Measurements from ENCODE around the gene MAP3K1. TPM values are rescaled to one million over a fixed set of nuclear protein-coding genes. Genes with fewer than 3 reads are reported as not detected.

The MAP3K1 gene
- total RNA-seq, 1 donor from 2014 or later, result 14.8 TPM

- TF ChIP-seq CTCF (IDR thresholded peaks at IDR 0.05), result no peak
- no peak overlapping the region for H3K27ac Mint-ChIP-seq (ENCODE audit: unreplicated experiment)
- H3K36me3 Mint-ChIP-seq (ENCODE audit: low read depth), result peaks cover 4% of the 10 kb centered on the region
- no peaks in the 10 kb centered on the region for H3K27me3 Mint-ChIP-seq (ENCODE audit: low read depth)
- no peak overlapping the region for H3K4me3 Mint-ChIP-seq (ENCODE audit: unreplicated experiment)
- peaks cover 22% of the 10 kb centered on the region for H3K9me3 Mint-ChIP-seq (ENCODE audit: low read depth)
- H3K4me1 Mint-ChIP-seq (ENCODE audit: low read depth), result no peaks in the 10 kb centered on the region
- DNase-seq (ENCODE audit: low spot score), result no peak
Observed at GRCh38 chr5:56783261-56783660, 32.1 kb upstream of the MAP3K1 start.

GRCh38 chr5:56786346-56786745 lies 29.0 kb upstream of the MAP3K1 start:
- Mint-ChIP-seq H3K4me1 (ENCODE audit: low read depth) (no peaks in the 10 kb centered on the region), H3K36me3 (ENCODE audit: low read depth) (no peaks in the 10 kb centered on the region), H3K4me3 (ENCODE audit: unreplicated experiment) (no peak overlapping the region), H3K27me3 (ENCODE audit: low read depth) (no peaks in the 10 kb centered on the region), H3K27ac (ENCODE audit: unreplicated experiment) (no peak overlapping the region), H3K9me3 (ENCODE audit: low read depth) (no peaks in the 10 kb centered on the region)
- TF ChIP-seq CTCF (IDR thresholded peaks at IDR 0.05), result no peak
- no peak for DNase-seq (ENCODE audit: low spot score)

GRCh38 chr5:56791396-56791795 lies 24.0 kb upstream of the MAP3K1 start:
- Mint-ChIP-seq H3K4me3 (ENCODE audit: unreplicated experiment) (no peak overlapping the region), H3K4me1 (ENCODE audit: low read depth) (no peaks in the 10 kb centered on the region), H3K27me3 (ENCODE audit: low read depth) (no peaks in the 10 kb centered on the region), H3K27ac (ENCODE audit: unreplicated experiment) (no peak overlapping the region), H3K9me3 (ENCODE audit: low read depth) (no peaks in the 10 kb centered on the region), H3K36me3 (ENCODE audit: low read depth) (no peaks in the 10 kb centered on the region)
- no peak for TF ChIP-seq CTCF (IDR thresholded peaks at IDR 0.05)
- no peak for DNase-seq (ENCODE audit: low spot score)

GRCh38 chr5:56798521-56798920 lies 16.8 kb upstream of the MAP3K1 start:
- no peaks in the 10 kb centered on the region for H3K36me3 Mint-ChIP-seq (ENCODE audit: low read depth)
- no peak overlapping the region for H3K4me3 Mint-ChIP-seq (ENCODE audit: unreplicated experiment)
- H3K4me1 Mint-ChIP-seq (ENCODE audit: low read depth), result no peaks in the 10 kb centered on the region

GRCh38 chr5:56800186-56800585 lies 15.2 kb upstream of the MAP3K1 start:
- Mint-ChIP-seq H3K27me3 (ENCODE audit: low read depth) (no peaks in the 10 kb centered on the region), H3K4me1 (ENCODE audit: low read depth) (no peaks in the 10 kb centered on the region), H3K27ac (ENCODE audit: unreplicated experiment) (no peak overlapping the region), H3K9me3 (ENCODE audit: low read depth) (no peaks in the 10 kb centered on the region), H3K36me3 (ENCODE audit: low read depth) (no peaks in the 10 kb centered on the region), H3K4me3 (ENCODE audit: unreplicated experiment) (no peak overlapping the region)
- no peak for DNase-seq (ENCODE audit: low spot score)
- TF ChIP-seq CTCF (IDR thresholded peaks at IDR 0.05), result no peak

More at GRCh38 chr5:56798521-56798920, 16.8 kb upstream of the MAP3K1 start:
- DNase-seq (ENCODE audit: low spot score), result no peak
- Mint-ChIP-seq H3K27ac (ENCODE audit: unreplicated experiment) (no peak overlapping the region), H3K27me3 (ENCODE audit: low read depth) (no peaks in the 10 kb centered on the region), H3K9me3 (ENCODE audit: low read depth) (no peaks in the 10 kb centered on the region)
- no peak for TF ChIP-seq CTCF (IDR thresholded peaks at IDR 0.05)
